ENCODE data around the gene BHLHE23.

The BHLHE23 gene

GRCh38 chr20:63047946-63048345 is 41.2 kb upstream of the BHLHE23 start:
- TF ChIP-seq GATA3 (IDR thresholded peaks at IDR 0.05; ENCODE audit: low read depth, low read length) (no peak), GATA2 (IDR thresholded peaks at IDR 0.05; ENCODE audit: low read depth, low read length) (no peak)

GRCh38 chr20:63047267-63047666 is 40.5 kb upstream of the BHLHE23 start:
- no peak for TF ChIP-seq GATA2 (IDR thresholded peaks at IDR 0.05; ENCODE audit: low read depth, low read length)
- no peak for TF ChIP-seq GATA3 (IDR thresholded peaks at IDR 0.05; ENCODE audit: low read depth, low read length)

GRCh38 chr20:63046841-63047240 is 40.1 kb upstream of the BHLHE23 start:
- TF ChIP-seq GATA2 (IDR thresholded peaks at IDR 0.05; ENCODE audit: low read depth, low read length), result no peak
- TF ChIP-seq GATA3 (IDR thresholded peaks at IDR 0.05; ENCODE audit: low read depth, low read length), result no peak

- TF ChIP-seq GATA2 (IDR thresholded peaks at IDR 0.05; ENCODE audit: low read depth, low read length) (no peak), GATA3 (IDR thresholded peaks at IDR 0.05; ENCODE audit: low read depth, low read length) (no peak)
Observed at GRCh38 chr20:63045991-63046390, 39.2 kb upstream of the BHLHE23 start.

- TF ChIP-seq GATA3 (IDR thresholded peaks at IDR 0.05; ENCODE audit: low read depth, low read length), result no peak
- no peak for TF ChIP-seq GATA2 (IDR thresholded peaks at IDR 0.05; ENCODE audit: low read depth, low read length)
Observed at GRCh38 chr20:63045401-63045800, 38.6 kb upstream of the BHLHE23 start.

GRCh38 chr20:63044605-63045004 is 37.8 kb upstream of the BHLHE23 start:
- TF ChIP-seq GATA3 (IDR thresholded peaks at IDR 0.05; ENCODE audit: low read depth, low read length) (no peak), GATA2 (IDR thresholded peaks at IDR 0.05; ENCODE audit: low read depth, low read length) (no peak)

GRCh38 chr20:63044204-63044600 is 37.4 kb upstream of the BHLHE23 start:
- no peak for TF ChIP-seq GATA2 (IDR thresholded peaks at IDR 0.05; ENCODE audit: low read depth, low read length)
- TF ChIP-seq GATA3 (IDR thresholded peaks at IDR 0.05; ENCODE audit: low read depth, low read length), result no peak

- TF ChIP-seq GATA3 (IDR thresholded peaks at IDR 0.05; ENCODE audit: low read depth, low read length) (no peak), GATA2 (IDR thresholded peaks at IDR 0.05; ENCODE audit: low read depth, low read length) (no peak)
Observed at GRCh38 chr20:63043348-63044203, 36.8 kb upstream of the BHLHE23 start.

GRCh38 chr20:63042448-63043071 is 35.8 kb upstream of the BHLHE23 start:
- TF ChIP-seq GATA3 (IDR thresholded peaks at IDR 0.05; ENCODE audit: low read depth, low read length) (no peak), GATA2 (IDR thresholded peaks at IDR 0.05; ENCODE audit: low read depth, low read length) (no peak)

- TF ChIP-seq GATA2 (IDR thresholded peaks at IDR 0.05; ENCODE audit: low read depth, low read length) (no peak), GATA3 (IDR thresholded peaks at IDR 0.05; ENCODE audit: low read depth, low read length) (no peak)
Observed at GRCh38 chr20:63041776-63042175, 35.0 kb upstream of the BHLHE23 start.

GRCh38 chr20:63037669-63038268 is 31.0 kb upstream of the BHLHE23 start:
- no peak for TF ChIP-seq GATA2 (IDR thresholded peaks at IDR 0.05; ENCODE audit: low read depth, low read length)

GRCh38 chr20:63036291-63036690 is 29.5 kb upstream of the BHLHE23 start:
- TF ChIP-seq GATA3 (IDR thresholded peaks at IDR 0.05; ENCODE audit: low read depth, low read length) (no peak), GATA2 (IDR thresholded peaks at IDR 0.05; ENCODE audit: low read depth, low read length) (no peak)

- TF ChIP-seq GATA3 (IDR thresholded peaks at IDR 0.05; ENCODE audit: low read depth, low read length), result no peak
- no peak for TF ChIP-seq GATA2 (IDR thresholded peaks at IDR 0.05; ENCODE audit: low read depth, low read length)
Observed at GRCh38 chr20:63035603-63036185, 28.9 kb upstream of the BHLHE23 start.
